ENCODE data around the gene RHOT1.

DNA sequence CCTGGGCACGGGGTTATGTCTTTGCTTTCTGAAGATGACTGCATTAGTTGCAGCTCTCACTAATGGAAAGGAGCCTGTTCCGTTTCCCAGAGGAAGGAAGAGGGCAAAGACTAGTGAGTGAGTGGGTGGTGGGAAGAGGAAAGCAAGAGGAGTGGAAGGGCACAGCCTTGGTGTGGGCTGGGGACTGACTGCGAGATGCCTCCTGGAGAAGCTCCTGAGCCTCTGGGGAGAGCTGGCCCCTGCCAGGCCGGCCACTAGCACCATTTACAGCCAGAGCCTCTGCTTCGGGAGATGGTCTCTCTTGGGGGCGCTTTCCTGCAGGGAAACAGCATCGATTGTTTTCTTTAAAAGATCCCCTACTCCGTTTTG is 122.5 kb downstream of the RHOT1 start:
- TF ChIP-seq, protein P1, sequence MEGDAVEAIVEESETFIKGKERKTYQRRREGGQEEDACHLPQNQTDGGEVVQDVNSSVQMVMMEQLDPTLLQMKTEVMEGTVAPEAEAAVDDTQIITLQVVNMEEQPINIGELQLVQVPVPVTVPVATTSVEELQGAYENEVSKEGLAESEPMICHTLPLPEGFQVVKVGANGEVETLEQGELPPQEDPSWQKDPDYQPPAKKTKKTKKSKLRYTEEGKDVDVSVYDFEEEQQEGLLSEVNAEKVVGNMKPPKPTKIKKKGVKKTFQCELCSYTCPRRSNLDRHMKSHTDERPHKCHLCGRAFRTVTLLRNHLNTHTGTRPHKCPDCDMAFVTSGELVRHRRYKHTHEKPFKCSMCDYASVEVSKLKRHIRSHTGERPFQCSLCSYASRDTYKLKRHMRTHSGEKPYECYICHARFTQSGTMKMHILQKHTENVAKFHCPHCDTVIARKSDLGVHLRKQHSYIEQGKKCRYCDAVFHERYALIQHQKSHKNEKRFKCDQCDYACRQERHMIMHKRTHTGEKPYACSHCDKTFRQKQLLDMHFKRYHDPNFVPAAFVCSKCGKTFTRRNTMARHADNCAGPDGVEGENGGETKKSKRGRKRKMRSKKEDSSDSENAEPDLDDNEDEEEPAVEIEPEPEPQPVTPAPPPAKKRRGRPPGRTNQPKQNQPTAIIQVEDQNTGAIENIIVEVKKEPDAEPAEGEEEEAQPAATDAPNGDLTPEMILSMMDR (IDR thresholded peaks at IDR 0.05; ENCODE audit: insufficient read depth, low read length): no peak
- TF ChIP-seq, protein P2, sequence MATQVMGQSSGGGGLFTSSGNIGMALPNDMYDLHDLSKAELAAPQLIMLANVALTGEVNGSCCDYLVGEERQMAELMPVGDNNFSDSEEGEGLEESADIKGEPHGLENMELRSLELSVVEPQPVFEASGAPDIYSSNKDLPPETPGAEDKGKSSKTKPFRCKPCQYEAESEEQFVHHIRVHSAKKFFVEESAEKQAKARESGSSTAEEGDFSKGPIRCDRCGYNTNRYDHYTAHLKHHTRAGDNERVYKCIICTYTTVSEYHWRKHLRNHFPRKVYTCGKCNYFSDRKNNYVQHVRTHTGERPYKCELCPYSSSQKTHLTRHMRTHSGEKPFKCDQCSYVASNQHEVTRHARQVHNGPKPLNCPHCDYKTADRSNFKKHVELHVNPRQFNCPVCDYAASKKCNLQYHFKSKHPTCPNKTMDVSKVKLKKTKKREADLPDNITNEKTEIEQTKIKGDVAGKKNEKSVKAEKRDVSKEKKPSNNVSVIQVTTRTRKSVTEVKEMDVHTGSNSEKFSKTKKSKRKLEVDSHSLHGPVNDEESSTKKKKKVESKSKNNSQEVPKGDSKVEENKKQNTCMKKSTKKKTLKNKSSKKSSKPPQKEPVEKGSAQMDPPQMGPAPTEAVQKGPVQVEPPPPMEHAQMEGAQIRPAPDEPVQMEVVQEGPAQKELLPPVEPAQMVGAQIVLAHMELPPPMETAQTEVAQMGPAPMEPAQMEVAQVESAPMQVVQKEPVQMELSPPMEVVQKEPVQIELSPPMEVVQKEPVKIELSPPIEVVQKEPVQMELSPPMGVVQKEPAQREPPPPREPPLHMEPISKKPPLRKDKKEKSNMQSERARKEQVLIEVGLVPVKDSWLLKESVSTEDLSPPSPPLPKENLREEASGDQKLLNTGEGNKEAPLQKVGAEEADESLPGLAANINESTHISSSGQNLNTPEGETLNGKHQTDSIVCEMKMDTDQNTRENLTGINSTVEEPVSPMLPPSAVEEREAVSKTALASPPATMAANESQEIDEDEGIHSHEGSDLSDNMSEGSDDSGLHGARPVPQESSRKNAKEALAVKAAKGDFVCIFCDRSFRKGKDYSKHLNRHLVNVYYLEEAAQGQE (IDR thresholded peaks at IDR 0.05; ENCODE audit: insufficient replicate concordance, low read depth): no peak
- no peak for TF ChIP-seq POLR2AphosphoS5 (IDR thresholded peaks at IDR 0.05; ENCODE audit: low read depth)
